ENCODE measurements around the gene METTL1.
A peak's percentile ranks its signal among the peaks of the same experiment; 100 is the strongest.
"Not testable (repeated sequence)": the region's sequence is repeated elsewhere in the genome, so short reads cannot be mapped to it uniquely, and the experiment has no call there.

Gene METTL1

GRCh38 chr12:57775044-57775443 is 3.1 kb upstream of the METTL1 start:
- FAIRE-seq: no peak
- DNase-seq (ENCODE audit: insufficient read length, low spot score): no peak
- TF ChIP-seq CTCF (IDR thresholded peaks at IDR 0.05; ENCODE audit: insufficient read depth, missing control alignments): no peak

GRCh38 chr12:57774634-57775033 is 2.7 kb upstream of the METTL1 start:
- not testable (repeated sequence) for FAIRE-seq

GRCh38 chr12:57772429-57773322 is 771 bp upstream of the METTL1 start, which contains the start of gene EEF1AKMT3:
EEF1AKMT3 (plus strand) TSS chr12:57772614; CDS start chr12:57772725, 111 bp downstream.
- TF ChIP-seq CTCF (IDR thresholded peaks at IDR 0.05; ENCODE audit: insufficient read depth, missing control alignments): no peak
- FAIRE-seq: no peak
- DNase-seq (ENCODE audit: insufficient read length, low spot score): no peak

More at GRCh38 chr12:57774634-57775033, 2.7 kb upstream of the METTL1 start:
- not testable (repeated sequence) for DNase-seq (ENCODE audit: insufficient read length, low spot score)

GRCh38 chr12:57771236-57771872 is 551 bp downstream of the METTL1 start:
- DNase-seq (ENCODE audit: insufficient read length, low spot score) (peak; percentile 70), FAIRE-seq (no peak)
- no peak for TF ChIP-seq CTCF (IDR thresholded peaks at IDR 0.05; ENCODE audit: insufficient read depth, missing control alignments)

DNA sequence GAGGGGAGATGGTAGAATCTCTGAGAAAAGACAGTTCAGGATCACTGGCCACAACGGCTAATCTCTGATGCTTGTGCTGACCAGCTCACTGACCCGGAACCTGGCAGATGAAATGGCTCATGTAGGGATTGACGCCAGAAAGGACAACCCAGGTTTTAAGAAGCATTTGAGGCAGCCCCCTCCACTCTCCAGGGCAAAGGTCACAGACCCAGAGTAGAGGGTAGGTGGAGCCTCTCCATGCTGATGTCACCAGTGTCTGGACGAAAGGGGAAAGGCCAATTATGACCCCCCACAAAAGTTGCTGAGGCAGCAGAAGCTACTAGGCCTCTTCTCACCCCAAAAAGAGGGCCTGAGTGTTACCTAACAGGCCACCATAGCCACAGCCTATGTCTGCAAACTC is 1.2 kb downstream of the METTL1 start:
- TF ChIP-seq CTCF (IDR thresholded peaks at IDR 0.05; ENCODE audit: insufficient read depth, missing control alignments): no peak
- DNase-seq (ENCODE audit: insufficient read length, low spot score): no peak
- FAIRE-seq: no peak

DNA sequence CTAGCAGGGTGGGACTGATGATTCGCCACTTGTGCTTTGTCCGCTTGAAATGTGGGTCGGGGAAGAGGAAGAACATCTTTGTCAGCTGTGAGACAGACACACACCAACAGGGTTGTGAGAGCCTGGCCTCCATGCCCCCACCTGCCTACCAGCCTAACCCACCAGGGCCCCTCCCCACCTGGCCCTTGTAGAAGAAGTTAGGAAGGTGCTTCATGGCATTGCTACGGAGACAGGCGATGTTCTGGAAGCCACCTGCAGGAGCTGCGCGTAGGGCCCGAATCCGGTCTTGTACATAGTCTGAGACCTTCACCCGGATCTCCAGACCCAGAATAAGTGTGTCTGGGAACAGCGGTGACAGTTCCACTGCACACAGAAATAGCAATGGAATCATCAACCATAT is 2.3 kb downstream of the METTL1 start:
- TF ChIP-seq CTCF (IDR thresholded peaks at IDR 0.05; ENCODE audit: insufficient read depth, missing control alignments): no peak
- no peak for FAIRE-seq
- no peak for DNase-seq (ENCODE audit: insufficient read length, low spot score)

GRCh38 chr12:57767876-57768275 is 4.0 kb downstream of the METTL1 start:
- TF ChIP-seq CTCF (IDR thresholded peaks at IDR 0.05; ENCODE audit: insufficient read depth, missing control alignments): no peak
- no peak for DNase-seq (ENCODE audit: insufficient read length, low spot score)

More at GRCh38 chr12:57767876-57768275, 4.0 kb downstream of the METTL1 start:
- no peak for FAIRE-seq

Measured in D721Med (cell line).